IMR-90 (cell line): Measurements from ENCODE around the gene IRAK1.

Experiments
- CEBPB ChIP-seq: IDR thresholded peaks from 2 replicates; pipeline ENCODE4 v1.6.1; 2012; ENCODE audit warnings: low read depth, low read length, improper control_type of control experiment
- CTCF ChIP-seq: conservative IDR thresholded peaks from 2 replicates; pipeline ENCODE4 v1.5.1; 2012; ENCODE audit warnings: mild to moderate bottlenecking, low read depth, low read length, improper control_type of control experiment
- MXI1 ChIP-seq: IDR thresholded peaks from 2 replicates; pipeline ENCODE4 v1.6.1; 2012; ENCODE audit warnings: low read depth, mild to moderate bottlenecking, low read length, moderate library complexity, borderline replicate concordance
- POLR2A ChIP-seq: IDR thresholded peaks from 2 replicates; pipeline ENCODE4 v1.6.1; 2012; ENCODE audit warnings: mild to moderate bottlenecking, low read depth, low read length
- RAD21 ChIP-seq: IDR thresholded peaks from 2 replicates; pipeline ENCODE4 v1.6.1; 2012; ENCODE audit warnings: low read length, improper control_type of control experiment

- TF ChIP-seq POLR2A (no peak), CTCF (no peak), MXI1 (no peak), RAD21 (no peak), CEBPB (no peak)
Observed at GRCh38 chrX:153993978-153994377, 25.7 kb downstream of the IRAK1 start.
